NB4 (cell line): Measurements from ENCODE around the gene MYO15A.

Experiments
- CTCF ChIP-seq: IDR thresholded peaks from one replicate; pipeline ENCODE4 v1.5.1; 2012; ENCODE audit warnings: low read depth, low read length
- POLR2A ChIP-seq: IDR thresholded peaks from 2 replicates; pipeline ENCODE4 v1.6.1; 2011; ENCODE audit warnings: mild to moderate bottlenecking; ENCODE audit not compliant: insufficient read length; ENCODE audit errors: extremely low read depth

GRCh38 chr17:18116078-18116477 is 7.5 kb downstream of the MYO15A start:
- no peak for TF ChIP-seq CTCF
- TF ChIP-seq POLR2A = no peak
